Heart left ventricle (tissue), 16 donors: ENCODE data around the gene RAX2. TPM values are rescaled to one million over a fixed set of nuclear protein-coding genes. Genes with fewer than 3 reads are reported as not detected.

Experiments
- ATAC-seq, 4 donors: fragments of 200-7000 bp; cut with Tn5 transposase; one replicate each; pipeline ENCODE4 v1.9.1; 2020 to 2022; ENCODE audit warnings: moderate library complexity in 4 of 4, mild to moderate bottlenecking in 3 of 4, moderate number of reproducible peaks in 1 of 4
- DNase-seq, 5 donors: peaks; one replicate each; pipeline ENCODE4 v3.0.0-alpha.2; 2020
- H3K27ac ChIP-seq, 12 donors: fragments of 200-600 bp; sonication (generic) in 4 of 12; one replicate each; pipeline versions ENCODE4 v1.5.0 to v1.8.0; 2016 to 2022; ENCODE audit warnings: mild to moderate bottlenecking in 2 of 12
- H3K27me3 ChIP-seq, 9 donors: fragments of 200-600 bp; sonication (generic) in 2 of 9; one replicate each; pipeline versions ENCODE4 v1.5.1 to v1.8.0; 2016 to 2022; ENCODE audit warnings: mild to moderate bottlenecking in 3 of 9
- H3K36me3 ChIP-seq, 9 donors: fragments of 200-600 bp; sonication (generic) in 2 of 9; one replicate each; pipeline versions ENCODE4 v1.5.0 to v1.8.0; 2018 to 2022; ENCODE audit warnings: mild to moderate bottlenecking in 2 of 9
- H3K4me1 ChIP-seq, 12 donors: fragments of 200-600 bp; sonication (generic) in 4 of 12; one replicate each; pipeline versions ENCODE4 v1.5.0 to v1.8.0; 2016 to 2022; ENCODE audit warnings: mild to moderate bottlenecking in 3 of 12
- H3K4me3 ChIP-seq, 12 donors: fragments of 200-600 bp; sonication (generic) in 4 of 12; one replicate each; pipeline versions ENCODE4 v1.5.0 to v1.8.0; 2017 to 2022; ENCODE audit warnings: mild to moderate bottlenecking in 9 of 12, moderate library complexity in 4 of 12
- H3K9me3 ChIP-seq, 12 donors: fragments of 200-600 bp; sonication (generic) in 4 of 12; one replicate each; pipeline versions ENCODE4 v1.5.0 to v1.8.0; 2016 to 2022; ENCODE audit warnings: mild to moderate bottlenecking in 1 of 12
- POLR2A ChIP-seq, 2 donors: fragments of 450-650 bp; IDR thresholded peaks; one replicate each; pipeline ENCODE4 v1.6.1; 2017; ENCODE audit warnings: antibody characterized with exemption in 2 of 2, mild to moderate bottlenecking in 2 of 2, moderate library complexity in 2 of 2
- WGBS, 4 donors: extraction: QIAGEN DNeasy Blood & Tissue Kit in 2 of 4; methylation state at CpG; one replicate each; pipeline versions ENCODE4 v1.1.5 to v1.1.7; 2013 to 2018; 5-methylcytosine and 5-hydroxymethylcytosine counted together
- intact Hi-C, 10 donors: fragments of 100-400 bp; cut with DNase I; formaldehyde crosslinking; loops; one replicate each; pipeline versions ENCODE4 v1.11.1 to v1.14.2; 2022
- polyA plus RNA-seq, 2 donors: library from polyadenylated mRNA; stranded (reverse); fragments of 200-250 nt; gene quantifications; one replicate each; pipeline ENCODE4 v1.2.3, GENCODE V29; 2013
- total RNA-seq, 9 donors: library from RNA; depleted of rRNA in 2 of 9; stranded (reverse); fragments of >200 nt in 2 of 9; fragmentation: NEBNext Ultra II Directional in 3 of 9; extraction: Animal tissue kit (Norgen Biotek cat#: 25700) in 3 of 9; gene quantifications; one replicate each; pipeline versions ENCODE4 v1.1.0 to v1.2.4, GENCODE V29; 2016 to 2023
- TF ChIP-seq, protein P1 (sequence below), 12 donors: fragments of 200-600 bp; sonication (generic) in 4 of 12; IDR thresholded peaks; one replicate each; pipeline versions ENCODE4 v1.5.0 to v1.8.0; 2018 to 2022; ENCODE audit warnings: antibody characterized with exemption in 12 of 12, mild to moderate bottlenecking in 5 of 12
- donor health status: ischemic (EF 13 %, LVEDD 7.1; RV severe dilation, severe dysfunction).
- donor health status: healthy with polysubstance abuse.
- donor health status: DM: no; HTN: yes; CAD: no.
- donor health status: DM: no; HTN: no; CAD: no.
- donor health status: ischemic (EF 25% LVEDD 6.9; RV normal size, moderate dysfunction).
- donor health status: ischemic (EF 25% LVEDD 5.7; RV mildly dilated, moderate dysfunction).
- donor health status: healthy.
- donor health status: DM: yes; HTN: yes; CAD: no.
- donor health status: ischemic (EF 35%, LVEDD 5.7; RV mildly dilated, moderate dysfunction).
- donor health status: nonischemic (EF 11% LVEDD 7.7; RV severe dilation, severe dysfunction).
- donor health status: DM: yes; HTN: yes; CAD: no.
- donor health status: PGD.
- donor health status: ischemic (EF 29% LVEDD 5.4; RV normal size, mild dysfunction).
- donor health status: nonischemic (EF 23%, LVEDD 6.1; RV moderate dilation, normal function).

The RAX2 gene
- total and polyA plus RNA-seq, 11 donors = not detected

DNA sequence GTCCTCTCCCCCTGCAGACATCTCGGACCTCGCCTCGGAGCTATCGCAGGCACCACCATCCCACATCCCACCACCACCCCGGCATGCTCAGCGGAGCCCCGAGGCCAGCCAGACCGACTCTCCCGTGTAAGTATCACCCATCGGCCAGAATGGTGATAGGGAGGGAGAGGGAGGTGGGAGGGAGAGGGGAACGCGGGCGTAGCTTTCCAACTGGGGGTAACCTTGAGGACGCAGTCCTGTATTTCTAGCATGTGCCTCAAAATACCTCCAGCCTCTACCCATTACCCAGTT, 37.8 kb downstream of the RAX2 start:
- no peak overlapping the region for H3K4me3 ChIP-seq
- TF ChIP-seq, protein P1, sequence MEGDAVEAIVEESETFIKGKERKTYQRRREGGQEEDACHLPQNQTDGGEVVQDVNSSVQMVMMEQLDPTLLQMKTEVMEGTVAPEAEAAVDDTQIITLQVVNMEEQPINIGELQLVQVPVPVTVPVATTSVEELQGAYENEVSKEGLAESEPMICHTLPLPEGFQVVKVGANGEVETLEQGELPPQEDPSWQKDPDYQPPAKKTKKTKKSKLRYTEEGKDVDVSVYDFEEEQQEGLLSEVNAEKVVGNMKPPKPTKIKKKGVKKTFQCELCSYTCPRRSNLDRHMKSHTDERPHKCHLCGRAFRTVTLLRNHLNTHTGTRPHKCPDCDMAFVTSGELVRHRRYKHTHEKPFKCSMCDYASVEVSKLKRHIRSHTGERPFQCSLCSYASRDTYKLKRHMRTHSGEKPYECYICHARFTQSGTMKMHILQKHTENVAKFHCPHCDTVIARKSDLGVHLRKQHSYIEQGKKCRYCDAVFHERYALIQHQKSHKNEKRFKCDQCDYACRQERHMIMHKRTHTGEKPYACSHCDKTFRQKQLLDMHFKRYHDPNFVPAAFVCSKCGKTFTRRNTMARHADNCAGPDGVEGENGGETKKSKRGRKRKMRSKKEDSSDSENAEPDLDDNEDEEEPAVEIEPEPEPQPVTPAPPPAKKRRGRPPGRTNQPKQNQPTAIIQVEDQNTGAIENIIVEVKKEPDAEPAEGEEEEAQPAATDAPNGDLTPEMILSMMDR (IDR thresholded peaks at IDR 0.05) = no peak
- TF ChIP-seq POLR2A (IDR thresholded peaks at IDR 0.05) = no peak
- WGBS, 4 donors = 86 to 91% (median 87%) methylated on average over 14 of the region's 14 CpGs

DNA sequence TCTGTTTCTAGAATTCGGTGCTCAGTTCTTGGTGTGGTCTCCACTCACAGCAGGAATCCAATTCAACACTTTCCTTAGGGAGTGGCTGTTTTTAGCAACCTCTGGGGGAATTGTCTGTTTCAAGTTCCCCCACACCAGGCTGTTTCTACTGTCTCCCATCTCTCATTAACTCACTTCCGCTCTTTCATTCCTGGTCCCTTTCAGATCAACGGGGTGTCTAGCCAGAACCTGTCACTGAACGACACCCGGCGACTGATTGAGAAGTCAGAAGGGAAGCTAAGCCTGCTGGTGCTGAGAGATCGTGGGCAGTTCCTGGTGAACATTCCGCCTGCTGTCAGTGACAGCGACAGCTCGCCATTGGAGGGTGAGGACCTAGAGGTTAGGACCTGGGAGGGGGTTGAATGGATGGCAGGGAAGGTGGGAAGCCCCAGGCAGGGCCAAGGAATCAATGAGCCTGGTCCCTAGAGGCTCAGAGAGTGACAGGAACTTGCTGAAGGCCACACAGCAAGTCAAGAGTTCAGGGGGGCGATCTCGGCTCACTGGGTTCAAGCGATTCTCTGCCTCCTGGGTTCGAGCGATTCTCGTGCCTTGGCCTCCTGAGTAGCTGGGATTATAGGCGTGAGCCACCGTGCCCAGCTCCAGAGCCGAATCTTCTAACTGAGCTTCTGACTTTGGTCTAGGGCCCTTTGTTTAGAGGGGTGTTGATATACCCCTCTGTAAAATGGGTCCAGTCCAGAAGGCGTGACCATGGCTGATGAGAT, 38.3 kb downstream of the RAX2 start:
- no peak overlapping the region for H3K27ac ChIP-seq
- 56 to 59% (median 59%) methylated on average over 17 to 20 of the region's 20 CpGs for WGBS, 4 donors
- DNase-seq = no peak
- intact Hi-C loops = no loop called here
- H3K36me3 ChIP-seq = no peaks in the 10 kb centered on the region
- peaks cover 0 to 6% (median 0%) of the 10 kb centered on the region in 9 donors for H3K27me3 ChIP-seq
- no peak overlapping the region for H3K4me3 ChIP-seq
- TF ChIP-seq, protein P1 (IDR thresholded peaks at IDR 0.05) = no peak
- TF ChIP-seq POLR2A (IDR thresholded peaks at IDR 0.05) = no peak
- no peak for ATAC-seq
- no peaks in the 10 kb centered on the region for H3K4me1 ChIP-seq
- H3K9me3 ChIP-seq = peaks cover 0 to 5% (median 0%) of the 10 kb centered on the region in 12 donors

More for the DNA sequence above, 37.8 kb downstream of the RAX2 start:
- H3K27me3 ChIP-seq = peaks cover 0 to 6% (median 0%) of the 10 kb centered on the region in 9 donors
- no peak for DNase-seq
- ATAC-seq = no peak
- no peak overlapping the region for H3K27ac ChIP-seq
- H3K4me1 ChIP-seq = no peaks in the 10 kb centered on the region
- H3K9me3 ChIP-seq = peaks cover 0 to 1% (median 0%) of the 10 kb centered on the region in 12 donors
- intact Hi-C loops = no loop called here
- no peaks in the 10 kb centered on the region for H3K36me3 ChIP-seq

DNA sequence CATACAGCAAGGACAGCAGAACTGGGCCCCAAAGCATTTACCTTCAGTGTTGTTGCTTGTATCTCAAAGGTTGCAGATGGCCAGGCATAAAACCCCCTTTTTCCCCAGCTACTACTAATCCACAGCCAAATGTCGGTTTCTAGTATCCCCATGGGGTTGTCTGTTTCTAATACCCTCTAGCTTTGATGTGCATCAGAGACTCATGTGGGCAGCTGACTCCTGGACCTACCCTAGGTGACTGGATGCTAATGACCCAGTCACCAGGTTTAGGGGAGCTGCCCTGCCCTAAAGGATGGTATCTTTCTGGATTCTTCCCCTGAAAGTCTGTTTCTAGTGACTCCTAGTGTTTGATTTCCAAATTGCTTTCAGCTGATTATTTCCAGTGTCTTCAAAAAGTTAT, 39.9 kb downstream of the RAX2 start:
- H3K27ac ChIP-seq = no peak overlapping the region
- H3K27me3 ChIP-seq = peaks cover 0 to 6% (median 0%) of the 10 kb centered on the region in 9 donors
- H3K4me1 ChIP-seq = no peaks in the 10 kb centered on the region
- TF ChIP-seq POLR2A (IDR thresholded peaks at IDR 0.05) = no peak
- peaks cover 0 to 5% (median 0%) of the 10 kb centered on the region in 12 donors for H3K9me3 ChIP-seq
- intact Hi-C loops = no loop called here
- 82 to 100% (median 94%) methylated on average over 1 of the region's 1 CpG for WGBS, 4 donors
- DNase-seq (no peak), ATAC-seq (no peak)
- no peak overlapping the region for H3K4me3 ChIP-seq
- no peaks in the 10 kb centered on the region for H3K36me3 ChIP-seq

DNA sequence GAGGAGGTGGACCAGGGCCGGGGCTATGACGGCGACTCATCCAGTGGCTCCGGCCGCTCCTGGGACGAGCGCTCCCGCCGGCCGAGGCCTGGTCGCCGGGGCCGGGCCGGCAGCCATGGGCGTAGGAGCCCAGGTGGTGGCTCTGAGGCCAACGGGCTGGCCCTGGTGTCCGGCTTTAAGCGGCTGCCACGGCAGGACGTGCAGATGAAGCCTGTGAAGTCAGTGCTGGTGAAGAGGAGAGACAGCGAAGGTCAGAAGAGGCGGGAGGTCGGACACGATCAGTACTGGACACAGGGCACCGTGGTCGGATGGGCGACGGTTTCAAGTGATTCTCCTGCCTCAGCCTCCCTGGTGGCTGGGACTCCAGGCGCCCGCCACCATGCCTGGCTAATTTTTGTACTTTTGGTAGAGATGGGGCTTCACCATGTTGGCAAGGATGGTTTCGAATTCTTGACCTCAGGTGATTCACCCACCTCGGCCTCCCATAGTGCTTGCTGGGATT, 41.5 kb downstream of the RAX2 start:
- Histone ChIP-seq H3K4me1 (no peaks in the 10 kb centered on the region), H3K27me3 (peaks cover 0 to 6% (median 0%) of the 10 kb centered on the region in 9 donors), H3K4me3 (no peak overlapping the region), H3K27ac (no peak overlapping the region), H3K9me3 (peaks cover 0 to 5% (median 0%) of the 10 kb centered on the region in 12 donors), H3K36me3 (no peaks in the 10 kb centered on the region)
- 91 to 95% (median 92%) methylated on average over 19 to 32 of the region's 32 CpGs for WGBS, 4 donors
- DNase-seq (no peak), ATAC-seq (no peak)
- no peak for TF ChIP-seq POLR2A (IDR thresholded peaks at IDR 0.05)
- TF ChIP-seq, protein P1 (IDR thresholded peaks at IDR 0.05) = no peak
- intact Hi-C loops = no loop called here
